CD14-positive monocyte (primary cell): ENCODE data around the gene PRR16. TPM values are rescaled to one million over a fixed set of nuclear protein-coding genes. Genes with fewer than 3 reads are reported as not detected.

ENCODE experiments used
- DNase-seq, 3 donors: peaks; one replicate each; pipeline ENCODE4 v3.0.0-alpha.2; 2011 to 2022
- H2AFZ ChIP-seq: 2 replicates; pipeline ENCODE4 v1.6.0; 2012; ENCODE audit warnings: mild to moderate bottlenecking, low read depth, low read length, inconsistent platforms; ENCODE audit not compliant: insufficient read depth, poor library complexity, severe bottlenecking
- H3K27ac ChIP-seq, 2 donors: 1 replicate in 1 of 2; 2 replicates in 1 of 2; pipeline ENCODE4 v1.5.1; 2012 to 2013; ENCODE audit warnings: low read length in 2 of 2, control low read depth in 1 of 2, inconsistent platforms in 1 of 2, low read depth in 1 of 2, mild to moderate bottlenecking in 1 of 2
- H3K27me3 ChIP-seq, 2 donors: one replicate each; pipeline versions ENCODE4 v1.6.0 to v1.6.1; 2011 to 2013; ENCODE audit warnings: low read length in 2 of 2; ENCODE audit not compliant: control insufficient read depth in 2 of 2, insufficient read depth in 2 of 2
- H3K36me3 ChIP-seq, 2 donors: replicated peaks in 1 of 2; 1 replicate in 1 of 2; 2 replicates in 1 of 2; pipeline versions ENCODE4 v1.5.1 to v1.6.1; 2012 to 2013; ENCODE audit warnings: low read length in 2 of 2, control low read depth in 1 of 2, inconsistent platforms in 1 of 2, mild to moderate bottlenecking in 1 of 2; ENCODE audit not compliant: insufficient read depth in 2 of 2, control insufficient read depth in 1 of 2
- H3K4me1 ChIP-seq, 2 donors: 1 replicate in 1 of 2; 2 replicates in 1 of 2; pipeline versions ENCODE4 v1.5.1 to v1.6.1; 2012 to 2013; ENCODE audit warnings: low read length in 2 of 2, control low read depth in 1 of 2, inconsistent platforms in 1 of 2, mild to moderate bottlenecking in 1 of 2, moderate library complexity in 1 of 2; ENCODE audit not compliant: insufficient read depth in 2 of 2, control insufficient read depth in 1 of 2
- H3K4me2 ChIP-seq: replicated peaks from 2 replicates; pipeline ENCODE3; 2012; ENCODE audit warnings: low read length, moderate library complexity, mild to moderate bottlenecking; ENCODE audit not compliant: poor library complexity, severe bottlenecking; ENCODE audit errors: extremely low read depth
- H3K4me3 ChIP-seq, 3 experiments: fragments of 200-600 bp in 1 of 3; sonication (generic) in 1 of 3; replicated peaks in 1 of 3; 1 replicate in 2 of 3; 2 replicates in 1 of 3; pipeline ENCODE4 v1.5.1; 2011 to 2013; ENCODE audit warnings: low read length in 3 of 3, mild to moderate bottlenecking in 3 of 3, control low read depth in 2 of 3, low read depth in 2 of 3, inconsistent platforms in 1 of 3, moderate library complexity in 1 of 3
- H3K79me2 ChIP-seq: 2 replicates; pipeline ENCODE4 v1.6.0; 2012; ENCODE audit warnings: mild to moderate bottlenecking, control low read depth, inconsistent platforms, low read length, moderate library complexity; ENCODE audit not compliant: insufficient read depth
- H3K9ac ChIP-seq: 2 replicates; pipeline ENCODE4 v1.6.0; 2017; ENCODE audit warnings: low read length, mild to moderate bottlenecking; ENCODE audit not compliant: insufficient read depth, poor library complexity, severe bottlenecking
- H3K9me3 ChIP-seq, 2 donors: replicated peaks in 1 of 2; 1 replicate in 1 of 2; 2 replicates in 1 of 2; pipeline versions ENCODE4 v1.5.1 to v1.6.1; 2012 to 2013; ENCODE audit warnings: low read length in 2 of 2, control low read depth in 1 of 2; ENCODE audit not compliant: control insufficient read depth in 1 of 2, insufficient read depth in 1 of 2
- H4K20me1 ChIP-seq: 2 replicates; pipeline ENCODE4 v1.6.0; 2012; ENCODE audit warnings: mild to moderate bottlenecking, low read length, control low read depth, moderate library complexity; ENCODE audit not compliant: insufficient read depth
- H3K27ac Mint-ChIP-seq, 7 donors: one replicate each; pipeline ENCODE4 v1.8.0; 2020; ENCODE audit warnings: mild to moderate bottlenecking in 7 of 7, mixed read lengths in 7 of 7, moderate library complexity in 6 of 7, inconsistent platforms in 2 of 7
- H3K27me3 Mint-ChIP-seq, 3 donors: one replicate each; pipeline ENCODE4 v1.8.0; 2021 to 2022; ENCODE audit warnings: low read depth in 3 of 3, mild to moderate bottlenecking in 3 of 3, mixed read lengths in 3 of 3, moderate library complexity in 3 of 3, inconsistent platforms in 1 of 3
- H3K36me3 Mint-ChIP-seq, 2 donors: one replicate each; pipeline ENCODE4 v1.8.0; 2020; ENCODE audit warnings: mixed read lengths in 2 of 2, inconsistent platforms in 1 of 2, mild to moderate bottlenecking in 1 of 2
- H3K4me1 Mint-ChIP-seq: one replicate; pipeline ENCODE4 v1.8.0; 2020; ENCODE audit warnings: mild to moderate bottlenecking, mixed read lengths
- H3K4me3 Mint-ChIP-seq, 2 donors: one replicate each; pipeline ENCODE4 v1.8.0; 2020; ENCODE audit warnings: mild to moderate bottlenecking in 2 of 2, mixed read lengths in 2 of 2, moderate library complexity in 1 of 2
- H3K9me3 Mint-ChIP-seq, 7 donors: one replicate each; pipeline ENCODE4 v1.8.0; 2020 to 2022; ENCODE audit warnings: mixed read lengths in 7 of 7, mild to moderate bottlenecking in 6 of 7, moderate library complexity in 6 of 7, inconsistent platforms in 2 of 7
- CTCF ChIP-seq: fragments of 200-600 bp; IDR thresholded peaks from one replicate; pipeline ENCODE4 v1.8.0; 2022; ENCODE audit warnings: antibody characterized with exemption, mild to moderate bottlenecking
- WGBS: methylation state at CpG from one replicate; pipeline ENCODE4 v1.1.5; 2013; ENCODE audit warnings: missing lambda C conversion rate; ENCODE audit not compliant: insufficient coverage; 5-methylcytosine and 5-hydroxymethylcytosine counted together
- intact Hi-C, 2 donors: fragments of 100-400 bp; cut with micrococcal nuclease; formaldehyde crosslinking; loops; one replicate each; pipeline versions ENCODE4 v1.15.0 to v1.15.1; 2023
- polyA plus RNA-seq, 3 donors: library from polyadenylated mRNA; depleted of rRNA in 1 of 3; unstranded in 2 of 3; stranded (reverse) in 1 of 3; fragments of 300-500 nt in 2 of 3; fragments of >200 nt in 1 of 3; fragmentation: Illumina TruSeq in 2 of 3; gene quantifications; 1 replicate in 2 of 3; 2 replicates in 1 of 3; pipeline ENCODE4 v1.2.3, GENCODE V29; 2012 to 2021

Gene PRR16
- polyA plus RNA-seq, 3 donors, result 0.14 to 0.74 (median 0.56) TPM

- Histone ChIP-seq H3K27me3 (no peaks in the 10 kb centered on the region), H3K79me2 (no peaks in the 10 kb centered on the region), H3K4me2 (no peak overlapping the region), H4K20me1 (no peaks in the 10 kb centered on the region), H2AFZ (no peak overlapping the region), H3K9ac (no peak overlapping the region), H3K4me1 (no peaks in the 10 kb centered on the region), H3K9me3 (no peaks in the 10 kb centered on the region), H3K4me3 (no peak overlapping the region), H3K27ac (no peak overlapping the region), H3K36me3 (no peaks in the 10 kb centered on the region)
- Mint-ChIP-seq H3K36me3 (no peaks in the 10 kb centered on the region), H3K27ac (no peak overlapping the region), H3K4me3 (no peak overlapping the region), H3K27me3 (peaks cover 0 to 3% (median 2%) of the 10 kb centered on the region in 3 donors), H3K9me3 (peaks cover 0 to 3% (median 0%) of the 10 kb centered on the region in 7 donors), H3K4me1 (no peaks in the 10 kb centered on the region)
- no peak for DNase-seq
- no peak for TF ChIP-seq CTCF
- WGBS, result no CpG with 5 or more reads among the region's 2 CpGs
- intact Hi-C loops, result no loop called here
These were observed 46.1 kb downstream of the PRR16 start for GRCh38 chr5:120510098-120510637.

GRCh38 chr5:120510994-120511686 lies 47.0 kb downstream of the PRR16 start:
- Mint-ChIP-seq H3K4me3 (no peak overlapping the region), H3K27me3 (peaks cover 0 to 3% (median 2%) of the 10 kb centered on the region in 3 donors), H3K4me1 (no peaks in the 10 kb centered on the region), H3K36me3 (no peaks in the 10 kb centered on the region), H3K9me3 (peaks cover 0 to 4% (median 0%) of the 10 kb centered on the region in 7 donors), H3K27ac (no peak overlapping the region)
- intact Hi-C loops, result no loop called here
- TF ChIP-seq CTCF, result no peak
- H3K4me3 ChIP-seq, result no peak overlapping the region
- no peaks in the 10 kb centered on the region for H3K27me3 ChIP-seq
- H4K20me1 ChIP-seq, result no peaks in the 10 kb centered on the region
- H3K27ac ChIP-seq, result no peak overlapping the region
- H3K4me1 ChIP-seq, result no peaks in the 10 kb centered on the region
- no peak overlapping the region for H3K4me2 ChIP-seq
- no peaks in the 10 kb centered on the region for H3K9me3 ChIP-seq
- H2AFZ ChIP-seq, result no peak overlapping the region
- DNase-seq, result no peak
- no peak overlapping the region for H3K9ac ChIP-seq
- H3K36me3 ChIP-seq, result no peaks in the 10 kb centered on the region
- WGBS, result 83% methylated on average over 1 of the region's 4 CpGs
- H3K79me2 ChIP-seq, result no peaks in the 10 kb centered on the region
